Caco-2 (cell line): ENCODE results near the gene SLPI. TPM values are rescaled to one million over a fixed set of nuclear protein-coding genes. Genes with fewer than 3 reads are reported as not detected.

Source experiments
- BruUV-seq: library from RNA; stranded (reverse); fragments of 400-500 nt; replicated peaks from 2 replicates; lab custom pipeline; 2021; lab: Mats Ljungman, UMichigan
- CTCF ChIA-PET: fragments of 300-600 bp; sonication (Branson Sonifier 250); formaldehyde crosslinking; loops from one replicate; lab custom pipeline; 2022; ENCODE audit warnings: antibody characterized with exemption; lab: Charles Lee
- POLR2A ChIA-PET: fragments of 300-600 bp; sonication (Branson Sonifier 250); formaldehyde crosslinking; loops from one replicate; lab custom pipeline; 2022; ENCODE audit warnings: antibody characterized with exemption; lab: Charles Lee
- DNase-seq, 2 experiments: peaks; one replicate each; pipeline versions ENCODE4 v3.0.0 to v3.0.0-alpha.2; 2020 to 2022
- H3K27me3 ChIP-seq: replicated peaks from 2 replicates; pipeline ENCODE4 v1.6.0; 2011; ENCODE audit warnings: low read length; ENCODE audit not compliant: control insufficient read depth, insufficient read depth
- H3K36me3 ChIP-seq: 2 replicates; pipeline ENCODE4 v1.5.1; 2011; ENCODE audit warnings: low read length; ENCODE audit not compliant: control insufficient read depth, insufficient read depth
- H3K4me1 ChIP-seq: fragments of 250-450 bp; sonication (Bioruptor Pico); 2 replicates; pipeline ENCODE4 v1.5.1; 2020; ENCODE audit warnings: mild to moderate bottlenecking
- H3K4me3 ChIP-seq: 2 replicates; pipeline ENCODE4 v1.5.1; 2011; ENCODE audit warnings: low read depth, mild to moderate bottlenecking, control low read depth, low read length
- H3K9me3 ChIP-seq: fragments of 250-450 bp; sonication (Bioruptor Pico); 2 replicates; pipeline ENCODE4 v1.5.1; 2020; ENCODE audit warnings: mild to moderate bottlenecking, moderate library complexity
- H3K27ac Mint-ChIP-seq: one replicate; pipeline ENCODE4 v1.8.0; 2022; ENCODE audit warnings: mixed read lengths; ENCODE audit not compliant: unreplicated experiment
- H3K27me3 Mint-ChIP-seq: one replicate; pipeline ENCODE4 v1.8.0; 2022; ENCODE audit warnings: mixed read lengths; ENCODE audit not compliant: insufficient read depth, unreplicated experiment
- H3K36me3 Mint-ChIP-seq: one replicate; pipeline ENCODE4 v1.8.0; 2022; ENCODE audit warnings: mild to moderate bottlenecking, mixed read lengths; ENCODE audit not compliant: insufficient read depth, unreplicated experiment
- H3K4me1 Mint-ChIP-seq: one replicate; pipeline ENCODE4 v1.8.0; 2022; ENCODE audit warnings: low read depth, mixed read lengths; ENCODE audit not compliant: unreplicated experiment
- H3K4me3 Mint-ChIP-seq: one replicate; pipeline ENCODE4 v1.8.0; 2022; ENCODE audit warnings: mild to moderate bottlenecking, moderate library complexity, mixed read lengths; ENCODE audit not compliant: unreplicated experiment
- H3K9me3 Mint-ChIP-seq: one replicate; pipeline ENCODE4 v1.8.0; 2022; ENCODE audit warnings: mixed read lengths; ENCODE audit not compliant: unreplicated experiment
- CTCF ChIP-seq, 2 experiments: fragments of 200-600 bp in 1 of 2; IDR thresholded peaks; 1 replicate in 1 of 2; 2 replicates in 1 of 2; pipeline versions ENCODE4 v1.5.1 to v1.8.0; 2011 to 2022; ENCODE audit warnings: antibody characterized with exemption in 1 of 2, control low read depth in 1 of 2, inconsistent platforms in 1 of 2, low read depth in 1 of 2, low read length in 1 of 2, mild to moderate bottlenecking in 1 of 2, moderate library complexity in 1 of 2; ENCODE audit not compliant: insufficient read depth in 1 of 2, severe bottlenecking in 1 of 2, unreplicated experiment in 1 of 2
- intact Hi-C: fragments of 100-400 bp; cut with micrococcal nuclease; formaldehyde crosslinking; loops from one replicate; pipeline ENCODE4 v1.10.0; 2022; ENCODE audit not compliant: unreplicated experiment
- total RNA-seq: library from RNA; stranded (reverse); gene quantifications from 2 replicates; pipeline ENCODE4 v1.2.3, GENCODE V29; 2022

SLPI gene
- total RNA-seq, 1 experiment from 2014 or later: 3.0 TPM

GRCh38 chr20:45263556-45264266 lies 9.3 kb upstream of the SLPI start:
- no peak for TF ChIP-seq CTCF (IDR thresholded peaks at IDR 0.05; ENCODE audit: insufficient read depth in 1 of 2, low read depth in 1 of 2, low read length in 1 of 2, severe bottlenecking in 1 of 2, unreplicated experiment in 1 of 2)
- ChIA-PET CTCF (no interaction called here), POLR2A (interaction anchor here (0.7 kb wide), 1 partner anchor 9 kb away, joined by 3 read pairs; the partner anchor contains the start of gene SLPI)
- Mint-ChIP-seq H3K27ac (no peak overlapping the region), H3K4me3 (no peak overlapping the region), H3K27me3 (peaks cover 26% of the 10 kb centered on the region), H3K4me1 (no peaks in the 10 kb centered on the region), H3K36me3 (no peaks in the 10 kb centered on the region), H3K9me3 (no peaks in the 10 kb centered on the region)
- Histone ChIP-seq H3K27me3 (peaks cover 2% of the 10 kb centered on the region; the same call in 1 of the 2 replicates), H3K36me3 (no peaks in the 10 kb centered on the region), H3K9me3 (no peaks in the 10 kb centered on the region; the same call in 1 of the 2 replicates), H3K4me3 (no peak overlapping the region), H3K4me1 (no peaks in the 10 kb centered on the region)
- BruUV-seq: no TSS peak
- intact Hi-C loops: no loop called here
- no peak for DNase-seq

GRCh38 chr20:45258664-45259063 lies 4.3 kb upstream of the SLPI start:
- peaks cover 6% of the 10 kb centered on the region for H3K4me1 ChIP-seq
- H3K27me3 ChIP-seq: no peaks in the 10 kb centered on the region
- no peak for DNase-seq
- no peak overlapping the region for H3K27ac Mint-ChIP-seq
- H3K4me1 Mint-ChIP-seq: peaks cover 6% of the 10 kb centered on the region
- H3K36me3 Mint-ChIP-seq: no peaks in the 10 kb centered on the region
- peaks cover 18% of the 10 kb centered on the region for H3K27me3 Mint-ChIP-seq
- TF ChIP-seq CTCF (IDR thresholded peaks at IDR 0.05; ENCODE audit: insufficient read depth in 1 of 2, low read depth in 1 of 2, low read length in 1 of 2, severe bottlenecking in 1 of 2, unreplicated experiment in 1 of 2): no peak
- no peaks in the 10 kb centered on the region for H3K9me3 Mint-ChIP-seq
- intact Hi-C loops: no loop called here
- no peaks in the 10 kb centered on the region; the same call in 1 of the 2 replicates for H3K9me3 ChIP-seq
- H3K36me3 ChIP-seq: no peaks in the 10 kb centered on the region
- no peak overlapping the region for H3K4me3 ChIP-seq
- CTCF ChIA-PET: no interaction called here
- no TSS peak for BruUV-seq
- POLR2A ChIA-PET: no interaction called here
- no peak overlapping the region for H3K4me3 Mint-ChIP-seq

GRCh38 chr20:45258259-45258658 lies 3.9 kb upstream of the SLPI start:
- ChIA-PET POLR2A (no interaction called here), CTCF (no interaction called here)
- H3K4me1 ChIP-seq: peaks cover 6% of the 10 kb centered on the region
- Mint-ChIP-seq H3K4me3 (no peak overlapping the region), H3K36me3 (no peaks in the 10 kb centered on the region), H3K27me3 (peaks cover 18% of the 10 kb centered on the region), H3K27ac (no peak overlapping the region), H3K4me1 (peaks cover 6% of the 10 kb centered on the region), H3K9me3 (no peaks in the 10 kb centered on the region)
- no peak overlapping the region for H3K4me3 ChIP-seq
- DNase-seq: no peak
- H3K9me3 ChIP-seq: no peaks in the 10 kb centered on the region; the same call in 1 of the 2 replicates
- H3K27me3 ChIP-seq: no peaks in the 10 kb centered on the region
- no peaks in the 10 kb centered on the region for H3K36me3 ChIP-seq
- TF ChIP-seq CTCF (IDR thresholded peaks at IDR 0.05; ENCODE audit: insufficient read depth in 1 of 2, low read depth in 1 of 2, low read length in 1 of 2, severe bottlenecking in 1 of 2, unreplicated experiment in 1 of 2): no peak
- no TSS peak for BruUV-seq
- intact Hi-C loops: no loop called here
